NCI-H1436 treated with DMSO at 0.1 percent for 48 hours (cell line): ENCODE measurements around the gene NUDT8.
"Not testable (repeated sequence)": the region's sequence is repeated elsewhere in the genome, so short reads cannot be mapped to it uniquely, and the experiment has no call there.

Experiments used
- DNase-seq: peaks from one replicate; lab custom pipeline; 2025; lab: John Stamatoyannopoulos, UW

The NUDT8 gene

DNA sequence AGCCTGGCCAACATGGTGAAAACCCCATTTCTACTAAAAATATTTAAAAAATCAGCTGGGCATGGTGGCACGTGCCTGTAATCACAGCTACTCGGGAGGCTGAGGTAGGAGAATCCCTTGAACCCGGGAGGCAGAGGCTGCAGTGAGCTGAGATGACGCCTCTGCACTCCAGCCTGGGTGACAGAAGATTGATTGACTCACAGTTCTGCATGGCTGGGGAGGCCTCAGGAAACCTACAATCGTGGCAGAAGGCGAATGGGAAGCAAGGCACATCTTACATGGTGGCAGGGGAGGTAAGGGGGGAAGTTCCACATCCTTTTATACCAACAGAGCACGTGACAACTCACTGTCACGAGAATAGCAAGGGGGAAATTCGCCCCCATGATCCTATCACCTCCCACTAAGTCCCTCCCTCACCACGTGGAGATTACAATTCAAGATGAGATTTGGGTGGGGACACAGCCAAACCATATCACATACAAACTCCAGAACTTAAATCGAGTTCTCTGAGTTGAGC, 40.8 kb downstream of the NUDT8 start:
- DNase-seq: not testable (repeated sequence)

GRCh38 chr11:67588136-67588503, 41.6 kb downstream of the NUDT8 start:
- no peak for DNase-seq

GRCh38 chr11:67586568-67587250, 43.0 kb downstream of the NUDT8 start:
- no peak for DNase-seq

DNA sequence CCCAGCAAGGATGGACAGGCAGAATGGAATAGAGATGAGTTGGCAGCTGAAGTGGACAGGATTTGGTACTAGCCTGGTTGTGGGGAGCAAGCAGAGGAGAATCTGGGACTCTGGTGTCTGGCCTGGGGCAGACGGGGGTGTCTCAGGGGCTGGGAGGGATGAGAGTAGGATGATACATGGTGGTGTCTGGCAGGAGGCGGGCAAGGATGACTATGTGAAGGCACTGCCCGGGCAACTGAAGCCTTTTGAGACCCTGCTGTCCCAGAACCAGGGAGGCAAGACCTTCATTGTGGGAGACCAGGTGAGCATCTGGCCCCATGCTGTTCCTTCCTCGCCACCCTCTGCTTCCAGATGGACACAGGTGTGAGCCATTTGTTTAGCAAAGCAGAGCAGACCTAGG, 43.8 kb downstream of the NUDT8 start:
- no peak for DNase-seq

- DNase-seq: no peak
Measured at GRCh38 chr11:67584881-67585873, 44.6 kb downstream of the NUDT8 start.

GRCh38 chr11:67584205-67584880, 45.4 kb downstream of the NUDT8 start:
- DNase-seq: no peak

DNA sequence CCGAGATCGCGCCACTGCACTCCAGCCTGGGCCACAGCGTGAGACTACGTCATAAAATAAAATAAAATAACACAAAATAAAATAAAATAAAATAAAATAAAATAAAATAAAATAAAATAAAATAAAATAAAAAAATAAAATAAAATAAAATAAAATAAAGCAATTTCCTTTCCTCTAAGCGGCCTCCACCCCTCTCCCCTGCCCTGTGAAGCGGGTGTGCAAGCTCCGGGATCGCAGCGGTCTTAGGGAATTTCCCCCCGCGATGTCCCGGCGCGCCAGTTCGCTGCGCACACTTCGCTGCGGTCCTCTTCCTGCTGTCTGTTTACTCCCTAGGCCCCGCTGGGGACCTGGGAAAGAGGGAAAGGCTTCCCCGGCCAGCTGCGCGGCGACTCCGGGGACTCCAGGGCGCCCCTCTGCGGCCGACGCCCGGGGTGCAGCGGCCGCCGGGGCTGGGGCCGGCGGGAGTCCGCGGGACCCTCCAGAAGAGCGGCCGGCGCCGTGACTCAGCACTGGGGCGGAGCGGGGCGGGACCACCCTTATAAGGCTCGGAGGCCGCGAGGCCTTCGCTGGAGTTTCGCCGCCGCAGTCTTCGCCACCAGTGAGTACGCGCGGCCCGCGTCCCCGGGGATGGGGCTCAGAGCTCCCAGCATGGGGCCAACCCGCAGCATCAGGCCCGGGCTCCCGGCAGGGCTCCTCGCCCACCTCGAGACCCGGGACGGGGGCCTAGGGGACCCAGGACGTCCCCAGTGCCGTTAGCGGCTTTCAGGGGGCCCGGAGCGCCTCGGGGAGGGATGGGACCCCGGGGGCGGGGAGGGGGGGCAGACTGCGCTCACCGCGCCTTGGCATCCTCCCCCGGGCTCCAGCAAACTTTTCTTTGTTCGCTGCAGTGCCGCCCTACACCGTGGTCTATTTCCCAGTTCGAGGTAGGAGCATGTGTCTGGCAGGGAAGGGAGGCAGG, 46.2 kb downstream of the NUDT8 start, which contains the start of gene GSTP1:
TSS of gene GSTP1 (plus strand) at position 566 of the 958 bp plus-strand sequence. CDS start at position 598, 32 bp downstream.
- peak; percentile 65 for DNase-seq

GRCh38 chr11:67582011-67582410, 47.7 kb downstream of the NUDT8 start:
- DNase-seq: no peak

DNA sequence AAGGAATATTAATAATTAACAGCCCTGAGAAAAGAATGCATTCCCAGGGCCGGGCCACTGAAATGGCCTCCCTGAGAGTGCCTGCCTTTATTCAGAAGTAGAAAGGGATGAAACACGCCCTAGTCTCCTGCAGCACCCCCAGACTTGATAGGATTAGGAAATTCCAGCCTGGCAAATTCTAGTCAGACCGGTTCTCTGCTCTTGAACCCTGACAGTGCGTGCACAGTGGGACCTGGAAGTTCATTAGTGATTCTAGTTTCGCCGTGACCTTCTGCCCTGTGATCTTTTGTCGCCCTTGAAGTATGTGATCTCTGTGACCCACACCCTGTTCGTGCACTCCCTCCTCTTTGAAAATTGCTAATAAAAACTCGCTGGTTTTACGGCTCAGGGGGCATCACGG, 48.3 kb downstream of the NUDT8 start:
- no peak for DNase-seq

DNA sequence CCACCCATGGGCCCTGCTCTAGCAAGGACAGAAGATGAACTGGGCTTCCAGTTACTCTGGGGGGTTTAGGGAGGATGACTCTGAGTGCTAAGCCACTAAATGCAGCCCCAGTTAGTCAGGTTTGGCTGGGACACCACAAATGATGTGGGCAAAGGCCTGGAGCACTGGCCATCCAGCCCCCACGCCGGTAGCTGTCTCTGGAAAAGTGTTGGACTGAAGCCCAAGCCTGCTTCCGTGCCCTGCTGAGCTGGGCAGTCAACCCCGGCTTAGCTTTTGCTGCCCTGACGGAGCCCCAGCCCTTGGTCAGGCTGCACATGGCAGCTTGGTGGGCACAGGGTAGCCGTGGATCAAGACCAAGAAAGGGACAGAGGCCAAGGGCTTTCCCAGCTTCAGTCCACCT, 51.8 kb downstream of the NUDT8 start:
- no peak for DNase-seq
